Calu3 (cell line): ENCODE results near the gene MBP. TPM values are rescaled to one million over a fixed set of nuclear protein-coding genes. Genes with fewer than 3 reads are reported as not detected.

Experiments
- BruUV-seq: library from RNA; stranded (reverse); fragments of 400-500 nt; replicated peaks from 2 replicates; lab custom pipeline; 2021; lab: Mats Ljungman, UMichigan
- CTCF ChIA-PET: fragments of 300-600 bp; sonication (Branson Sonifier 250); formaldehyde crosslinking; loops from one replicate; lab custom pipeline; 2022; ENCODE audit warnings: antibody characterized with exemption; lab: Charles Lee
- DNase-seq: peaks from one replicate; pipeline ENCODE4 v3.0.0; 2022
- H3K27ac Mint-ChIP-seq: one replicate; pipeline ENCODE4 v1.8.0; 2022; ENCODE audit warnings: mixed read lengths; ENCODE audit not compliant: unreplicated experiment
- H3K27me3 Mint-ChIP-seq: one replicate; pipeline ENCODE4 v1.8.0; 2022; ENCODE audit warnings: mixed read lengths; ENCODE audit not compliant: unreplicated experiment
- H3K36me3 Mint-ChIP-seq: one replicate; pipeline ENCODE4 v1.8.0; 2022; ENCODE audit warnings: mild to moderate bottlenecking, moderate library complexity, mixed read lengths; ENCODE audit not compliant: insufficient read depth, unreplicated experiment
- H3K4me1 Mint-ChIP-seq: one replicate; pipeline ENCODE4 v1.8.0; 2022; ENCODE audit warnings: mild to moderate bottlenecking, low read depth, mixed read lengths; ENCODE audit not compliant: unreplicated experiment
- H3K4me3 Mint-ChIP-seq: one replicate; pipeline ENCODE4 v1.8.0; 2022; ENCODE audit warnings: mild to moderate bottlenecking, low read depth, moderate library complexity, mixed read lengths; ENCODE audit not compliant: unreplicated experiment
- H3K9me3 Mint-ChIP-seq: one replicate; pipeline ENCODE4 v1.8.0; 2022; ENCODE audit warnings: low read depth, mixed read lengths; ENCODE audit not compliant: unreplicated experiment
- CTCF ChIP-seq: fragments of 200-600 bp; IDR thresholded peaks from one replicate; pipeline ENCODE4 v1.8.0; 2022; ENCODE audit warnings: antibody characterized with exemption; ENCODE audit not compliant: unreplicated experiment
- intact Hi-C: fragments of 100-400 bp; cut with micrococcal nuclease; formaldehyde crosslinking; loops from one replicate; pipeline ENCODE4 v1.10.0; 2022; ENCODE audit not compliant: unreplicated experiment
- total RNA-seq: library from RNA; stranded (reverse); gene quantifications from 2 replicates; pipeline ENCODE4 v1.2.3, GENCODE V29; 2022

The MBP gene
- total RNA-seq, 1 experiment from 2014 or later: 221 TPM

GRCh38 chr18:77066689-77067088, 65.9 kb downstream of the MBP start:
- intact Hi-C loops: loop anchor here (1.0 to 5.0 kb wide), 2 partner anchors 48 to 141 kb away; no protein-coding TSS in a partner anchor
- no TSS peak for BruUV-seq
- no peak for DNase-seq
- Mint-ChIP-seq H3K27me3 (no peaks in the 10 kb centered on the region), H3K4me1 (peaks cover 90% of the 10 kb centered on the region), H3K27ac (peak overlapping the region; percentile 96), H3K4me3 (peak overlapping the region; percentile 50), H3K36me3 (peaks cover 99% of the 10 kb centered on the region), H3K9me3 (peaks cover 6% of the 10 kb centered on the region)
- CTCF ChIA-PET: interaction anchor here (0.6 to 4.5 kb wide), 10 partner anchors 12 to 607 kb away, joined by 3 to 36 read pairs (median 8); partner anchors contain the start of gene MBP
- no peak for TF ChIP-seq CTCF

- no TSS peak for BruUV-seq
- Mint-ChIP-seq H3K4me3 (peak overlapping the region; percentile 13), H3K4me1 (peaks cover 84% of the 10 kb centered on the region), H3K27ac (peak overlapping the region; percentile 96), H3K27me3 (no peaks in the 10 kb centered on the region), H3K36me3 (peaks cover 99% of the 10 kb centered on the region), H3K9me3 (peaks cover 6% of the 10 kb centered on the region)
- DNase-seq: no peak
- intact Hi-C loops: loop anchor here (5.0 kb wide), 1 partner anchor 141 kb away; no protein-coding TSS in a partner anchor
- CTCF ChIA-PET: interaction anchor here (1.0 to 4.5 kb wide), 10 partner anchors 8 to 146 kb away, joined by 3 to 36 read pairs (median 8); partner anchors contain the start of gene MBP
- TF ChIP-seq CTCF: no peak
Observed at GRCh38 chr18:77066101-77066500, 66.5 kb downstream of the MBP start.

- Mint-ChIP-seq H3K4me3 (peak overlapping the region; percentile 13), H3K27me3 (no peaks in the 10 kb centered on the region), H3K27ac (peak overlapping the region; percentile 96), H3K36me3 (peaks cover 97% of the 10 kb centered on the region), H3K4me1 (peaks cover 81% of the 10 kb centered on the region), H3K9me3 (peaks cover 6% of the 10 kb centered on the region)
- intact Hi-C loops: loop anchor here (1.0 to 5.0 kb wide), 5 partner anchors 11 to 142 kb away; no protein-coding TSS in a partner anchor
- DNase-seq: peak; percentile 91
- BruUV-seq: TSS peak; percentile 91
- CTCF ChIA-PET: interaction anchor here (0.6 to 4.5 kb wide), 16 partner anchors 8 to 158 kb away, joined by 3 to 36 read pairs (median 4); partner anchors contain the start of gene MBP
- no peak for TF ChIP-seq CTCF
Observed at GRCh38 chr18:77065221-77065981, 67.2 kb downstream of the MBP start.

DNA sequence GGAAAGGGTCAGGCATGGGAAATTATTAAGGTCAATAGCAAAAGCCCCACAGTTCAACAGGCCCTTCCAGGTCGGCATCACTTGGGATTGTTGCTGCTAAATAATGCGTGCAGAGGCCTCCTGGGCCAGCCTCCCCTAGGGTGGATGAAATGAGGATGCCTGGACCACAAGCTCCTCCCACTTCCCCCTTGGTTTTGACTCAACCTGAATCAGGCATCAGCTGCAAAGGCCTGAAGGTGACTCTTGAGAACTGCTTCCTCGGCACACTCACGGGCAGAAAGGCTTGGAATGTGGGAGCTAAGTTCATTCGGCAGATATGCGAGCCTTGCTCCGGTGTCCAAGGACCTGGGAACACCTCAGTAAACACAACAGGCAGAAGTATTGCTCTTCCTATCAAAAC, 69.3 kb downstream of the MBP start:
- Mint-ChIP-seq H3K27me3 (no peaks in the 10 kb centered on the region), H3K9me3 (peaks cover 9% of the 10 kb centered on the region), H3K36me3 (peaks cover 92% of the 10 kb centered on the region), H3K27ac (peak overlapping the region; percentile 96), H3K4me3 (no peak overlapping the region), H3K4me1 (peaks cover 68% of the 10 kb centered on the region)
- DNase-seq: no peak
- CTCF ChIA-PET: interaction anchor here (1.5 to 1.7 kb wide), 2 partner anchors 9 to 16 kb away, joined by 3 to 4 read pairs; no protein-coding TSS in a partner anchor
- BruUV-seq: no TSS peak
- intact Hi-C loops: no loop called here
- TF ChIP-seq CTCF: no peak
